Activated CD4-positive, alpha-beta T cell treated with anti-CD3 and anti-CD28 coated beads for 4 hours (primary cell): ENCODE data around the gene MPPE1.
"Not testable (repeated sequence)": the region's sequence is repeated elsewhere in the genome, so short reads cannot be mapped to it uniquely, and the experiment has no call there.

Experiments
- DNase-seq, 2 donors: peaks; one replicate each; pipeline ENCODE4 v3.0.0-alpha.2; 2020

The MPPE1 gene

GRCh38 chr18:11925800-11926481 lies 17.8 kb upstream of the MPPE1 start:
- DNase-seq = no peak

DNA sequence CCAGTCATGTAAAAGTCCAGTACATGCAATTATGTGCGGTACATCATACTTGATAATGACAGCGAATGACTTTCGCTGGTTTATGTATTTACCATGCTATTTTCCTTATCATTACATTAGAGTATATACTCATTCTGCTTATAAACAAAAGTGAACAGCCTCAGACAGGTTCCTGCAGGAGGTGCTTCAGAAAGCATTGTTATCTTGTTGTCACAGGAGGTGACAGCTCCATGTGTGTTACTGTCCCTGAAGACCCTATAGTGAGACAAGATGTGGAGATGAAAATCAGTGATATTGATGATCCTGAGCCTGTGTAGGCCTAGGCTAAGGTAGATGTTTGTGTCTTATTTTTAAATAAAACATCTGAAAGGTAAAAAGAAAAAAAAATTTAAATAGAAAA lies 15.3 kb upstream of the MPPE1 start:
- no peak for DNase-seq

DNA sequence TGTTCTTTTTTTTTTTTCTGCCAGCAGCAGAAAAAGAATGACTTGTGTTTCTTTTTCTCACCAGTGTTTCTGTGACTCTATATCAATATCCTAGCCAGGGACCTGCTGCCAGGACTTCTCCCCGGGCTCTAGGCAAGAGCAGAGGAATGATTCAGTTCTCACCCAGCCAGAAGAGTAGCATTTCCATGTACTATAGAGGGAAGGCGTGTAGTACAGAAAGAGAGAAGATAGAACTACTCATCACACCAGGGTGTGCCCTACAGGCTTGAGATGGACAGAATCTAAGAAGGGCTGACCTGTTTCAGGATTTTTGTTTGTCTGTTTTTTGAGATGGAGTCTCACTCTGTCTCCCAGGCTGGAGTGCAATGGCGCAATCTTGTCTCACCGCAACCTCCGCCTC lies 11.4 kb upstream of the MPPE1 start:
- DNase-seq = not testable (repeated sequence)

- not testable (repeated sequence) for DNase-seq
Observed at GRCh38 chr18:11916880-11917279, 8.8 kb upstream of the MPPE1 start.

DNA sequence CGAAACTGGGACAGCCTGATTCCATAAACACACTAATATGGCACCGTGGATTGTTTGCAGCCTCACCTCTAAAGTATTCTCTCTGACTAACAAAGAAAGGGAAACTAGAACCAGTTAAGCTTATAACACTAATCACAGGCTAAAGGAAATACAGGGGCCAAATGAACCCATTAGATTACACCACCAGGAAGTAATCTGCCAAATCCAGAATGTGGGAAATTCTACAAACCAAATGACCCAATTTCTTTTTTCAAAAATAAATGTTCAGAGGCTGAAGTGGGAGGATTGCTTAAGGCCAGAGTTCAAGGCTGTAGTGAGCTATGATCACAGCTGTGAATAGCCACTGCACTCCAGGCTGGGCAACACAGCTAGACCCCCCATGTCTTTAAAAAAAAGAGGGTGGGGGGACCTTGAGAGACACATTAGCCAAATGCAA lies 1.5 kb upstream of the MPPE1 start:
- no peak for DNase-seq

DNA sequence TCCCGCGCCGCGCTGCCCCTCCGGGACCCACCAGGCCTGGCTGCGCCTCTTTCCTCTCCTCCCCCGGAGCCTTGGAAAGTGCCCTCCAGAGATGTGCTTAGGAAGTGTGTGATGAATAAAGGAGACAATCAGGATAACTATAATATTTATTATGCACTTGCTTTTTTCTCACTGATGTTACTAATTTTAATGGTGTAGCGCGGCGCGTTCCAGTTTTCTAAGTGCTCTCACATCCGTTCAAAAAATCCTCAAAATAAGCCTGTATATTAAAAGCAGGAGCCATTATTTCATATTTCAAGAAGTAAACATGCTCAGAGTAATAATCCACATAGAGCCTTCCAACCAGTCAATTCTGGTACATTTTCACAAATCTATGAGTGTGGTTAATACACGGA lies 941 bp upstream of the MPPE1 start:
- no peak for DNase-seq

- no peak for DNase-seq
Observed at GRCh38 chr18:11906926-11907874, 917 bp downstream of the MPPE1 start.

DNA sequence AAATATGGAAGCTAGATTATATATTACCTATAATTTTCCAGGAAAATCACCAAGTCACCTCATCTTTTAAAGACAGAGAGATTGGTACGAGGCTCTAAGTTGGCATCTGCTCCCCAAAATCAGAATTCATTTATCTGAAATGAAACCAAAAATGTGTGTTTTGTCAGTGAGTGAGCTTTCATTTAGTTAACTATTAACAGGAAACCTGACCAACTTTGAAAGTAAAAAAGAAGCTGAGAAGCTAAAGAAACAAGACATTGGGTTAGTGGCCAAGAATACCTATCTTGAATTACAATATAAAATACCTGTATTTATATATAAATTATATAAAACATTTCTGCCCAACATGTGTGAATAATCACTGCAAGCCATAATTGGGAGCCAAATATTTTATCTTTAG lies 1.9 kb downstream of the MPPE1 start:
- DNase-seq = no peak

DNA sequence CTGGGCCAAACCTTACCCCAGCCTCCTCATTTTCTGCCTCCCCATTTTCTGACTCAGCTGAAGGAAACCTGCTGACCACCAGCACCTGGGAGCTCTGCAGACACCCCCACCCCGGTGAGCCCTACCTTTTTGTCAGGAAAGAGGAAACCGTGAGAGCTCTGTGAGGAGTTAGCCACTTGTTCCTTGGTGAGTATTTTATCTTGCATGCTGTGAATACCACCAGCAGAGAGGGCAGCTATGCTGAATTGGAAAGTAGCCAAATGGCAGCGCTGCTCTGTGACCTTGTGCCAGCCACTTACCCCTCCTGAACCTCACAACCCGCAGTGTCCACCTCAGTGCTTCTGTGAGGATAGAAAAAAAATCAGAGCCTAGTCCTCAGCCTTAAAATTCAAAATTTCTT lies 2.5 kb downstream of the MPPE1 start:
- no peak for DNase-seq

GRCh38 chr18:11902522-11903292 lies 5.4 kb downstream of the MPPE1 start:
- DNase-seq = no peak

- no peak for DNase-seq
Observed at GRCh38 chr18:11901826-11902438, 6.2 kb downstream of the MPPE1 start.

- no peak for DNase-seq
Observed at GRCh38 chr18:11899063-11899462, 9.1 kb downstream of the MPPE1 start.

DNA sequence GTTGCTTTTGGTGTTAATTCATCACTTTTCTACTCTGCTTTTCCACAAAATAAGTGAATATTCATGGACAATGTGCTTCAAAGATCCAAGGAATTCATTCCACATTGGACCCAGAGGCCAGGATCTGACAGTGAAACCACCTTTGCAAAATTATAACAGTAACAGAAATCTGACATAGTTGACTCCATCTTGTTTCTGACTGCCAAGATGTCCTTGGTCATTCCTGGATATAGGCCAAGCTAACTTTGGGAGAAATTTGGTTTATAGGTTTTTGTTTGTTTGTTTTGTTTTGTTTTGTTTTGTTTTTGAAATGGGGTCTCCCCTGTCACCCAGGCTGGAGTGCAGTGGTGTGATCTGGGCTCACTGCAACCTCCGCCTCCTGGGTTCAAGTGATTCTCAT lies 10.3 kb downstream of the MPPE1 start:
- no peak for DNase-seq

DNA sequence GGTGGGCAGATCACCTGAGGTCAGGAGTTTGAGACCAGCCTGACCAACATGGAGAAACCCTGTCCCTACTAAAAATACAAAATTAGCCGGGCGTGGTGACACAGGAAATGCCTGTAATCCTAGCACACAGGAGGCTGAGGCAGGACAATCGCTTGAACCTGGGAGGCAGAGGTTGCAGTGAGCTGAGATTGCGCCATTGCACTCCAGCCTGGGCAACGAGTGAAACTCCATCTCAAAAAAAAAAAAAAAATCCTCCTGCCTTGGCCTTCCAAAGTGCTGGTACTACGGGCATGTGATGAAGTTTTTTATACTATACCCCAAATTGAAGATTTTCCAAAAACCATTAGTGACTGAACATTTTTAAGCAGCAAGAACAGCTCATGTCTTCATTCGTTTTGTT lies 15.7 kb downstream of the MPPE1 start:
- not testable (repeated sequence) for DNase-seq

- no peak for DNase-seq
Observed at GRCh38 chr18:11891737-11892136, 16.4 kb downstream of the MPPE1 start.

DNA sequence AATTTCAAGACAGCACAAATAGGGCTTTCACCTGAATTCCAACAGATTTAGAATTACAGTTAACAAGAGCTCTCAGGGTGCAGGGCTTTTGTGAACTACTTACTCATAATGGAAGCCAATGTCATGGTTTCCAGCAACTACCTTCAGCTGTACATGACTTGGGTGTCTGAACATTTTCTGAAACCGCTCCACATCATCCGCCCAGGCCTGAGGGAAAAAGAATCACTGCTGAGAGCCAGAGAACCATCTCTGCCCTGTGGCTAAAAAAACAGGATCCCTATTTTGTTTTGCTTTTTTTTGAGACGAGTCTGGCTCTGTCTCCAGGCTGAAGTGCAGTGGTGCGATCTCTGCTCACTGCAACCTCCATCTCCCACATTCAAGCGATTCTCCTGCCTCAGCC lies 18.8 kb downstream of the MPPE1 start:
- no peak for DNase-seq

- no peak for DNase-seq
Observed at GRCh38 chr18:11888726-11889125, 19.4 kb downstream of the MPPE1 start.

GRCh38 chr18:11887328-11888128 lies 20.6 kb downstream of the MPPE1 start:
- no peak for DNase-seq

- no peak for DNase-seq
Observed at GRCh38 chr18:11886577-11887110, 21.5 kb downstream of the MPPE1 start.

- DNase-seq = no peak
Observed at GRCh38 chr18:11885278-11885947, 22.7 kb downstream of the MPPE1 start.

DNA sequence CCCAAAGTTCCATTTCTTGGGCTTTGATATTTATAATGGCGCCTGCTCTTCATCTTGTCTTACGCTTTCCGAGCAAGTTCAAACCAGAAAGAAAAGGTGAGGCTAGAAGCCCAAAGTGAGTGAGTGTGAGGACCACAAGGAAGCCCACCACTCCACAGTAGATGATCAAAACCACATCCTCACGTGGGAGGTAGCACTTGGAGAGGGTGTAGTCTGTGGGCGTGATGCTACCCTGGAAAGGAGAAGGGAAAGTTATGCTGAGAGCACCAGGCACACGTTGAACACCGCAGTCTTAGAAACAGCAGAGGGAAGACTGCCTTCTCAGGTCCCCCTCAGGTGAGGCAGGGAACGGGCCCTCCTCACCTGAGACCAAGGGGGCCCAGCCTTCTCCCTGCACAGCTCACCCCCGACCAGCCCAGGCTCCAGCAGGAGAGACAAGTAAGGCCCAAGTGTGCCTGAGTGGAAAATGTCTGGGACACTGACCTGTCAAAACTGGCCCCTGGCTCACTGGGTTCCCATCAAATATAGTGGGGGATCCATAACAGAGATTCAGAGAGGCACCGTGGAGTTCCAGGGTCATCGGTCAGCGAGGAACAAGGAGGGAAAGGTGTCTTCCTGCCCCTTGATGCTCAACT lies 23.6 kb downstream of the MPPE1 start:
- no peak for DNase-seq
